GM12872 (cell line): ENCODE data around the gene RUNX1.

Experiments
- CTCF ChIP-seq: IDR thresholded peaks from 3 replicates; pipeline ENCODE4 v1.5.1; 2011; ENCODE audit warnings: low read depth, mild to moderate bottlenecking, low read length, moderate library complexity; ENCODE audit not compliant: insufficient read depth

RUNX1 gene

GRCh38 chr21:35006248-35006647 is 42.9 kb downstream of the RUNX1 start:
- no peak for TF ChIP-seq CTCF

GRCh38 chr21:35005560-35006224 is 43.4 kb downstream of the RUNX1 start:
- no peak for TF ChIP-seq CTCF

GRCh38 chr21:35005077-35005476 is 44.0 kb downstream of the RUNX1 start:
- no peak for TF ChIP-seq CTCF

- TF ChIP-seq CTCF = no peak
Measured at GRCh38 chr21:35004314-35004713, 44.8 kb downstream of the RUNX1 start.

GRCh38 chr21:35002879-35003722 is 46.0 kb downstream of the RUNX1 start:
- no peak for TF ChIP-seq CTCF

- TF ChIP-seq CTCF = no peak
Measured at GRCh38 chr21:34999397-34999941, 49.6 kb downstream of the RUNX1 start.

GRCh38 chr21:34998176-34998575 is 50.9 kb downstream of the RUNX1 start:
- no peak for TF ChIP-seq CTCF
